Mammary epithelial cell (primary cell): ENCODE measurements around the gene KRTAP10-9.

Experiments
- EZH2 ChIP-seq: IDR thresholded peaks from 2 replicates; pipeline ENCODE4 v1.6.1; 2012; ENCODE audit warnings: low read length, inconsistent platforms, borderline replicate concordance
- TF ChIP-seq, protein P1 (sequence below), 2 donors: IDR thresholded peaks in 1 of 2; conservative IDR thresholded peaks in 1 of 2; 2 replicates each; pipeline ENCODE4 v1.5.1; 2011 to 2012; ENCODE audit warnings: inconsistent platforms in 2 of 2, low read length in 2 of 2, mild to moderate bottlenecking in 2 of 2, control low read depth in 1 of 2, low read depth in 1 of 2; ENCODE audit not compliant: insufficient read depth in 1 of 2; ENCODE audit errors: extremely low read depth in 1 of 2

- TF ChIP-seq, protein P1, sequence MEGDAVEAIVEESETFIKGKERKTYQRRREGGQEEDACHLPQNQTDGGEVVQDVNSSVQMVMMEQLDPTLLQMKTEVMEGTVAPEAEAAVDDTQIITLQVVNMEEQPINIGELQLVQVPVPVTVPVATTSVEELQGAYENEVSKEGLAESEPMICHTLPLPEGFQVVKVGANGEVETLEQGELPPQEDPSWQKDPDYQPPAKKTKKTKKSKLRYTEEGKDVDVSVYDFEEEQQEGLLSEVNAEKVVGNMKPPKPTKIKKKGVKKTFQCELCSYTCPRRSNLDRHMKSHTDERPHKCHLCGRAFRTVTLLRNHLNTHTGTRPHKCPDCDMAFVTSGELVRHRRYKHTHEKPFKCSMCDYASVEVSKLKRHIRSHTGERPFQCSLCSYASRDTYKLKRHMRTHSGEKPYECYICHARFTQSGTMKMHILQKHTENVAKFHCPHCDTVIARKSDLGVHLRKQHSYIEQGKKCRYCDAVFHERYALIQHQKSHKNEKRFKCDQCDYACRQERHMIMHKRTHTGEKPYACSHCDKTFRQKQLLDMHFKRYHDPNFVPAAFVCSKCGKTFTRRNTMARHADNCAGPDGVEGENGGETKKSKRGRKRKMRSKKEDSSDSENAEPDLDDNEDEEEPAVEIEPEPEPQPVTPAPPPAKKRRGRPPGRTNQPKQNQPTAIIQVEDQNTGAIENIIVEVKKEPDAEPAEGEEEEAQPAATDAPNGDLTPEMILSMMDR (conservative IDR thresholded peaks at IDR 0.05 in 1 of 2, IDR thresholded peaks at IDR 0.05 in 1 of 2; ENCODE audit: extremely low read depth in 1 of 2, insufficient read depth in 1 of 2, low read depth in 1 of 2, low read length in 2 of 2): no peak
- TF ChIP-seq EZH2: no peak
Measured at GRCh38 chr21:44585892-44586291, 41.0 kb upstream of the KRTAP10-9 start.
